Measurements from ENCODE around the gene PTPRC. TPM values are rescaled to one million over a fixed set of nuclear protein-coding genes. Genes with fewer than 3 reads are reported as not detected.

PTPRC gene
- total RNA-seq, 2 experiments from 2014 or later = 177 to 241 TPM

- intact Hi-C loops (cut with micrococcal nuclease; ENCODE audit: unreplicated experiment) = loop anchor here (1.0 to 2.0 kb wide), 4 partner anchors 17 to 293 kb away; no protein-coding TSS in a partner anchor
- Histone ChIP-seq H2AFZ (ENCODE audit: low read length) (no peak overlapping the region), H3K4me2 (ENCODE audit: low read length) (peak overlapping the region; percentile 96), H3K9me2 (ENCODE audit: insufficient read depth, low read length) (no peaks in the 10 kb centered on the region), H4K20me1 (ENCODE audit: insufficient read depth, low read length) (no peaks in the 10 kb centered on the region), H3K4me1 (ENCODE audit: insufficient read depth, low read length, poor library complexity, severe bottlenecking) (peaks cover 63% of the 10 kb centered on the region), H3K9me3 (ENCODE audit: low read length) (peaks cover 1% of the 10 kb centered on the region; the same call in 1 of the 2 replicates), H3K27ac (ENCODE audit: low read depth, low read length, poor library complexity, severe bottlenecking) (peak overlapping the region; percentile 96), H3K36me3 (ENCODE audit: insufficient read depth, low read length) (peaks cover 40% of the 10 kb centered on the region), H3K4me3 (ENCODE audit: low read depth, low read length, poor library complexity, severe bottlenecking) (peak overlapping the region; percentile 87), H3K79me2 (ENCODE audit: insufficient read depth, low read depth, low read length) (peaks cover 66% of the 10 kb centered on the region)
- ChIA-PET POLR2A (interaction anchor here (0.6 to 12.5 kb wide), 14 partner anchors 9 to 467 kb away, joined by 3 to 405 read pairs (median 6); no protein-coding TSS in a partner anchor), CTCF (ENCODE audit: unreplicated experiment) (interaction anchor here (0.5 to 1.0 kb wide), 2 partner anchors 14 to 42 kb away, joined by 3 to 5 read pairs; no protein-coding TSS in a partner anchor)
- DNase-seq (ENCODE audit: low spot score) = peak; percentile 61
- TF ChIP-seq, protein P1, sequence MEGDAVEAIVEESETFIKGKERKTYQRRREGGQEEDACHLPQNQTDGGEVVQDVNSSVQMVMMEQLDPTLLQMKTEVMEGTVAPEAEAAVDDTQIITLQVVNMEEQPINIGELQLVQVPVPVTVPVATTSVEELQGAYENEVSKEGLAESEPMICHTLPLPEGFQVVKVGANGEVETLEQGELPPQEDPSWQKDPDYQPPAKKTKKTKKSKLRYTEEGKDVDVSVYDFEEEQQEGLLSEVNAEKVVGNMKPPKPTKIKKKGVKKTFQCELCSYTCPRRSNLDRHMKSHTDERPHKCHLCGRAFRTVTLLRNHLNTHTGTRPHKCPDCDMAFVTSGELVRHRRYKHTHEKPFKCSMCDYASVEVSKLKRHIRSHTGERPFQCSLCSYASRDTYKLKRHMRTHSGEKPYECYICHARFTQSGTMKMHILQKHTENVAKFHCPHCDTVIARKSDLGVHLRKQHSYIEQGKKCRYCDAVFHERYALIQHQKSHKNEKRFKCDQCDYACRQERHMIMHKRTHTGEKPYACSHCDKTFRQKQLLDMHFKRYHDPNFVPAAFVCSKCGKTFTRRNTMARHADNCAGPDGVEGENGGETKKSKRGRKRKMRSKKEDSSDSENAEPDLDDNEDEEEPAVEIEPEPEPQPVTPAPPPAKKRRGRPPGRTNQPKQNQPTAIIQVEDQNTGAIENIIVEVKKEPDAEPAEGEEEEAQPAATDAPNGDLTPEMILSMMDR (conservative IDR thresholded peaks at IDR 0.05; ENCODE audit: low read length) = no peak
- TF ChIP-seq EZH2phosphoT487 (IDR thresholded peaks at IDR 0.05; ENCODE audit: borderline replicate concordance, low read depth, low read length) = no peak
- BruUV-seq (replicated peaks) = no TSS peak
Measured at GRCh38 chr1:198639671-198640143, 867 bp downstream of the PTPRC start.

DNA sequence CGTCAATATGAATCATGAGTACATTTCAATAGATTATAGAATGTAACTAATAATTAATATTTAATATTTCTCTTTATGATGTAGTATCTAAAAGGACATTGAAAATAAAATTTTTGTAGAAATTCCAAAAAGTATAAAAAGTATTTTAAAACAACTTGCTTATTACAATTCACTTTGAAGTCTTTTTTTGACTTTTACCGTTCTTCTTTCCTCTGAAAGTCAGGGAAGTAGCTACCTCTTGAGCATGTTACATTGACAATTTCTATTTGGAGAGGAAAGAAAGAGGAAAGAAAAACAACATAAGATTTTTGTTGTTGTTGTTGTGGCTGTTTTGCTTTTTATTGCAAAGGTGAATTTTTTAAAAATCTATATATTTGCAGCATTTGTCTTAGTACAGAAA is 1.3 kb downstream of the PTPRC start:
- H3K4me1 ChIP-seq (ENCODE audit: insufficient read depth, low read length, poor library complexity, severe bottlenecking) = peaks cover 67% of the 10 kb centered on the region
- peak overlapping the region; percentile 96 for H3K4me2 ChIP-seq (ENCODE audit: low read length)
- no peak for DNase-seq (ENCODE audit: low spot score)
- no peaks in the 10 kb centered on the region for H4K20me1 ChIP-seq (ENCODE audit: insufficient read depth, low read length)
- no peaks in the 10 kb centered on the region for H3K9me2 ChIP-seq (ENCODE audit: insufficient read depth, low read length)
- H3K27ac ChIP-seq (ENCODE audit: low read depth, low read length, poor library complexity, severe bottlenecking) = peak overlapping the region; percentile 96
- POLR2A ChIA-PET = interaction anchor here (0.6 to 12.5 kb wide), 14 partner anchors 11 to 467 kb away, joined by 3 to 405 read pairs (median 6); no protein-coding TSS in a partner anchor
- H2AFZ ChIP-seq (ENCODE audit: low read length) = no peak overlapping the region
- intact Hi-C loops (cut with micrococcal nuclease; ENCODE audit: unreplicated experiment) = loop anchor here (1.0 kb wide), 1 partner anchor 19 kb away; no protein-coding TSS in a partner anchor
- peaks cover 3% of the 10 kb centered on the region; the same call in 1 of the 2 replicates for H3K9me3 ChIP-seq (ENCODE audit: low read length)
- TF ChIP-seq EZH2phosphoT487 (IDR thresholded peaks at IDR 0.05; ENCODE audit: borderline replicate concordance, low read depth, low read length) = no peak
- TF ChIP-seq, protein P1 (conservative IDR thresholded peaks at IDR 0.05; ENCODE audit: low read length) = no peak
- BruUV-seq (replicated peaks) = no TSS peak
- H3K79me2 ChIP-seq (ENCODE audit: insufficient read depth, low read depth, low read length) = peaks cover 71% of the 10 kb centered on the region
- CTCF ChIA-PET (ENCODE audit: unreplicated experiment) = interaction anchor here (0.8 to 1.0 kb wide), 2 partner anchors 17 to 42 kb away, joined by 3 to 5 read pairs; no protein-coding TSS in a partner anchor
- peaks cover 44% of the 10 kb centered on the region for H3K36me3 ChIP-seq (ENCODE audit: insufficient read depth, low read length)
- H3K4me3 ChIP-seq (ENCODE audit: low read depth, low read length, poor library complexity, severe bottlenecking) = peak overlapping the region; percentile 87

GRCh38 chr1:198641501-198641900 is 2.7 kb downstream of the PTPRC start:
- Histone ChIP-seq H4K20me1 (ENCODE audit: insufficient read depth, low read length) (no peaks in the 10 kb centered on the region), H2AFZ (ENCODE audit: low read length) (no peak overlapping the region), H3K9me3 (ENCODE audit: low read length) (peaks cover 16% of the 10 kb centered on the region), H3K27ac (ENCODE audit: low read depth, low read length, poor library complexity, severe bottlenecking) (peak overlapping the region; percentile 96), H3K4me1 (ENCODE audit: insufficient read depth, low read length, poor library complexity, severe bottlenecking) (peaks cover 67% of the 10 kb centered on the region), H3K4me3 (ENCODE audit: low read depth, low read length, poor library complexity, severe bottlenecking) (peak overlapping the region; percentile 87), H3K4me2 (ENCODE audit: low read length) (peak overlapping the region; percentile 96), H3K79me2 (ENCODE audit: insufficient read depth, low read depth, low read length) (peaks cover 84% of the 10 kb centered on the region), H3K36me3 (ENCODE audit: insufficient read depth, low read length) (peaks cover 58% of the 10 kb centered on the region), H3K9me2 (ENCODE audit: insufficient read depth, low read length) (no peaks in the 10 kb centered on the region)
- DNase-seq (ENCODE audit: low spot score) = peak; percentile 54
- BruUV-seq (replicated peaks) = no TSS peak
- ChIA-PET POLR2A (interaction anchor here (1.5 to 1.7 kb wide), 3 partner anchors 10 to 40 kb away, joined by 6 to 11 read pairs (median 8); no protein-coding TSS in a partner anchor), CTCF (ENCODE audit: unreplicated experiment) (no interaction called here)
- intact Hi-C loops (cut with micrococcal nuclease; ENCODE audit: unreplicated experiment) = no loop called here
- no peak for TF ChIP-seq EZH2phosphoT487 (IDR thresholded peaks at IDR 0.05; ENCODE audit: borderline replicate concordance, low read depth, low read length)
- TF ChIP-seq, protein P1 (conservative IDR thresholded peaks at IDR 0.05; ENCODE audit: low read length) = no peak

All from OCI-LY7 (cell line).